Stimulated activated CD8-positive, alpha-beta memory T cell treated with anti-CD3 and anti-CD28 coated beads, Interleukin-4, amount 100 ng/mL, for 24 hours (primary cell): ENCODE measurements around the gene COPS4.
"Not testable (repeated sequence)": the region's sequence is repeated elsewhere in the genome, so short reads cannot be mapped to it uniquely, and the experiment has no call there.

Experiments used
- DNase-seq: peaks from one replicate; pipeline ENCODE4 v3.0.0-alpha.2; 2020; ENCODE audit warnings: low read depth

The COPS4 gene

DNA sequence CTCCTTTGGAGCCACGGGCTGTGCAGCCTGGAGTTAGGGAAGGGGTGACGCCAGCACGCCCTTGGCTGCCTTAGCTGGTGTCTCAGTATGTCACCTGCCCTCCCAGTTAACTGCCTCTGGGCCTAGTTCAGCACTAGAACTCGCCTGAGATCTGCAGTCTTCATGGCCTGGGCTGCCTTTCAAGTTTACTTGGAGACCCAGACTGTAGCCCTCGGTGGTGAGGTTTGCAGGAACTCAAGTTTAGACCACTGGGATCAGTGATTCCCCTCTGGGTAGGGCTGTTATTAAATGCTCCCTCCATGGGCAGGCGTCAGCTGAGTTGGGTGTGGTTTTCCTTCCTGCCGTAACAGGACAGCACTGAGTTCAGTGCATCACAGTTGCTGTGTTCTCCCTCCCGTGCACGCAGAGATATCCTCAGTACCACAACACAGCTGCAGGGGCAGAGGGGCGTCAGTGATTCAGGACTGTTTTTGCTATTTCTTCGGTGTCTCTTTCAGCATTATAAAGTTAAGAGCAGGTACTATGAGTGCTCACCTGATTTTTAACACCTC is 49.0 kb downstream of the COPS4 start:
- DNase-seq, result no peak

DNA sequence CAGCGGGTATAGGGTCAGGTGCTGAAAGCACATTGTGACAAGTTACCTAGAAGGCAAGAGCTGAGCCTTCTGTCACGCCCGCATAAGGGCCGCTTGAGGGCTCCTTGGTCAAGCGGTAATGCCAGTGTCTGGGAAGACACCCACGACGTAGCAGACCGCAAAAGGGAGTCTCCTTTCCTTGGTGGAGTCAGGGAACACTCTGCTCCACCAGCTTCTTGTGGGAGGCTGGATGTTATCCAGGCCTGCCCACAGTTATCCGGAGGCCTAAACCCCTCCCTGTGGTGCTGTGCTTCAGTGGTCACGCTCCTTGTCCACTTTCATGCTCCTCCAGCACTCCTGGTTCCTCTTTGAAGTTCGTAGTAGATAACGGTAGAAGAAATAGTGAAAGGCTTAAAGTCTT is 50.0 kb downstream of the COPS4 start:
- not testable (repeated sequence) for DNase-seq

GRCh38 chr4:83089410-83090157 is 54.6 kb downstream of the COPS4 start:
- DNase-seq, result no peak

- no peak for DNase-seq
Observed at GRCh38 chr4:83093060-83093640, 58.2 kb downstream of the COPS4 start.

- DNase-seq, result no peak
Observed at GRCh38 chr4:83096397-83096796, 61.4 kb downstream of the COPS4 start.

DNA sequence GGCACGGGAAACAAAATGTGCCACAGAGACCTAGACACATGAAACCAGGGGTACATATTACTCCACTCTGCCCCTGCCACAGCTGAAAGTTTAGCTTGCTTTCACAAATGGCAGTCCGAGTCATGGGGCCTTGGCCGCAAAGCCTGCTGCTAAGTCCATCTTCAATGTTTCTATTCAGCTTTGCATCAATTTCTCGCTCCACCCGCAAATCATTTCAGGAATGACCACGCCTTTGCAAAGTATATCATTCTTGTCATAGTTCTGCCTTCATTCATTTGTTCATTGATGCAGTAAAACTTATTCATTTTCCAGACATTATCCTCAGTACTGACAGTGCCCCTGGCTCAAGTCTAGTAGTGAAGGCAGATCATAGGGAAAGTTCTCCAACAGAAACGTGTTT is 70.0 kb downstream of the COPS4 start:
- no peak for DNase-seq

DNA sequence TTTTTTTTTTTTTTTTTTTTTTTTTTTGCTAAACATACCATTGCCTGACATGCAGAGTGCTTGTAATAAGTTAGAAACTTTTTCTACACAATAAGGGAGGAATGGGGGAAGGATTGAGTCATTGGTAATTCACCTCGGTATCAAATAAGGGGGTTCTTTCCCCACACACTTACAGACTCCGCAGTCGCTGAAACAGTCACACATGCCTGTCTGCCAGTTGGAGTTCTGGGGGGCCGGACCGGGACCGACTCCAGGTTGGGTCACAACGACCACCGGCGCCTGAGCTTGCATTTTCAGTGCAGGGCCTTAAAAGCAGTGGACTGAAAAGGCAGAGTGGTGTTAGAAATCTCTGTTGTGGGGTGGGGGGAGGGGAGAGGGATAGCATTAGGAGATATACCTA is 72.6 kb downstream of the COPS4 start:
- peak; percentile 23 for DNase-seq

GRCh38 chr4:83108101-83108861 is 73.3 kb downstream of the COPS4 start:
- no peak for DNase-seq

GRCh38 chr4:83109480-83110222 is 74.7 kb downstream of the COPS4 start:
- peak; percentile 24 for DNase-seq

GRCh38 chr4:83110223-83110945 is 75.4 kb downstream of the COPS4 start:
- DNase-seq, result peak; percentile 80

DNA sequence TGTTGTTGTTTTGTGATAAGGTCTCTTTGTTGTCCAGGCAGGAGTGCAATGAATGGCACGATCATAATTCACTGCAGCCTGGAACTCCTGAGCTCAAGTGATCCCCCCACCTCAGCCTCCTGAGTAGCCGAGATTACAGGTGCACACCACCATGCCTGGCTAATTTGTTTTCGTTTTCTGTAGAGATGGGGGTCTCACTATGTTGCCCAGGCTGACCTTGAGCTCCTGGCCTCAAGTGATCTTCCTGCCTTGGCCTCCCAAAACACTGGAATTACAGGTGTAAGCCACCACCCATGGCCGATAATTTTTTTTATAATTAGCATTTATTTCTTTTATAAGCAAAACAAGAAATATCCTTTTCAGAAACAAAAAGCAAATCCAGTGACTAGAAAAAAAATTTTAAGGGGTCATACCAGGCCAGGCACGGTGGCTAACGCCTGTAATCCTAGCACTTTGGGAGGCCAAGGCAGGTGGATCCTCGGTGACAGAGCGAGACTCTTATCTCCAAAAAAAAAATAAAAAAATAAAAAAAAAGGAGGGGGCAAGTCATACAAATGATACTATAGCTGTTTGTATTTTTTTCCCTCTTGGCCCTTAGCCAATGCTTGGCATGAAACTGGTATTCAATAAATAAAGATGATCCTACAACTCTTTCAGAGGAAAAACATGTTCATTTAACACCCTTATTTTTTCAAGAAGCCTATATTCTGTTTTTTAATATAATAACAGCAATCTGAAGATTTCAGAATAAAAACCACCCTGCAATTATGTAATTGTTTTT is 76.2 kb downstream of the COPS4 start:
- no peak for DNase-seq

GRCh38 chr4:83111751-83112141 is 76.8 kb downstream of the COPS4 start:
- DNase-seq, result not testable (repeated sequence)

DNA sequence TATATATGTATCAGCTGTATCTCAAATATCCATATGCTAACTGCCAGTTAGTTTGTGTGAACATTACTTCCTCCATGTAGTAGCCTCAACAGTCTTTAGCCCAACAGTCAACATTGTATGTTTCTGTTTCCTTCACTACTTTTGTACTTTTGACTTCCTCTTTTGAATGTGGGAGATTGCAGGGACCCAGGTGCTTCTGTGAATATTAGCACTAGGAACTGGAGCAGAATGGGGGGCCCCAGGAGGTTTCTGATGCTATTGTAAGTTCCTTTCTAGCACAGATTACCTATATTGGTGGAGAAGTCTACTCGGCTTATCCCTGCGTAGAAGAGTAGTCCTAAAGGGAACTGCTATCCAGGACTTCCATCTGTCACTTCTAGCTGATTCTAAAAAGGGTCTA is 77.2 kb downstream of the COPS4 start:
- DNase-seq, result no peak

GRCh38 chr4:83112678-83113428 is 77.9 kb downstream of the COPS4 start:
- no peak for DNase-seq

DNA sequence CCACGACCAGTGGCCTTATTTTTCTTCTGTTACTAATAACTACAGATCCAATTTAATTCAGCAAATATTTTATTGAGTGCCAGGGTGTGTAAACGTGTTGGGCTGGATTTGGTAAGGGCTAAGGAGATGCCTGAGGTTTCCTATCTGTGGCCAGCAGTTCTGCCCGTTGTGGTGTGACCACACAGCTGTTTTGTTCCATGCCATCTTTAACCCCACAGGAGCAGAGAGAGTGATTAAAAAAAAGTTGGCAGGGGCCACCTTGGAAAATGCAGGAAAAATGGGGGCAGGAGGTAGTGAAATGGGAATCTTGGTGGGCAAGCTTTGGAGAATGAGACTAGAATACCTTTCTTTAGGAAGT is 78.4 kb downstream of the COPS4 start:
- no peak for DNase-seq

GRCh38 chr4:83114576-83114975 is 79.6 kb downstream of the COPS4 start, which contains the start of gene PLAC8:
Gene PLAC8, minus strand, starts transcription at chr4:83114729. Its CDS starts 6,808 bp downstream, at chr4:83107921.
- DNase-seq, result no peak

DNA sequence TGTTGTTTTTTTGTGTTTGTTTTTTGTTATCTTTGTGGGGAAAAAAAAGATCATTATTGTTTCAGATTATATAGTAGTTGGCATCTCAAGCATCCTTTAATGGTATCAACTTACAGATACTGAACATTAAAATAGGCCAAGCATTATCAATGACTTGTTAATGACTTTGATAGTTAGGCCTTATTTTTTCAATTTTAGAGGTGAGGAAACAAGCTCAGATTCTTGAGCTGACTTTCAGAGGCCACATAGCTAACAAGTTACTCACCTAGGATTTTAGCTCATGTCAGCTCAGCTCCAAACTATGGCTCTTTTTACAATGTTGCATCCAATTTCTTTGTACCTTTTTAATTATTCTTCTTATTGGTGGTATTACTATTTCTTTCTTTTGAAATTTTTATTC is 80.0 kb downstream of the COPS4 start:
- no peak for DNase-seq

DNA sequence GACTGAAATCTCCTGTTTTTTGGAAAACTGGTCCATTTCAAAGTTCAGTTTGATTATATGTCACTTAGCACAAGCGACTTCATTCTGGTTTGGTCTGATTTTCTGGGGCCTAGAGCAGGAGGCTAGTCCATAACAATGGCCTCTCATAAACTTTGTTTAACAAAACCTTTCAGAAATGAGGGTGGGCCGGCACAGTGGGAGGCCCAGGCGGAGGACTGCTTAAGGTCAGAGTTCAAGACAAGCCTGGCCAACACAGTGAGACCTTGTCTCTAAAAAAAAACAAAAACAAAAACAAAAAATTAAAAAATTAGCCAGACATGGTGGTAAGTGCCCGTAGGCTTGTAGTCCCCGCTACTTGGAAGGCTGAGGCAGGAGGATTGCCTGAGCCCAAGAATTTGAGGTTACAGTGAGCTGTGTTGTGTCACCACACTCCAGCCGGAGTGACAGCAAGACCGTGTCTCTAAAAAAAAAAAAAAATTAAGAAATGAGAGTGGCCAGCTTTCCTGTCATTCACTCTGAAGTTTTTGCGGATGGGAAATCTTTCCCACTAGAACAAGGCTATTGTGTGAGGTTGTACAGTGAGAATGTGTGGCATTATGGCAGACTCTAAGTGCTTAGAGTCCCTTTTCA is 80.8 kb downstream of the COPS4 start:
- no peak for DNase-seq

- DNase-seq, result no peak
Observed at GRCh38 chr4:83118869-83119268, 83.9 kb downstream of the COPS4 start.
